CD4-positive, alpha-beta T cell (primary cell): ENCODE data around the gene PRKACG. TPM values are rescaled to one million over a fixed set of nuclear protein-coding genes. Genes with fewer than 3 reads are reported as not detected.

Source experiments
- ATAC-seq: fragments of 200-7000 bp; cut with Tn5 transposase; one replicate; pipeline ENCODE4 v1.10.0; 2022; ENCODE audit warnings: mild to moderate bottlenecking; ENCODE audit not compliant: poor library complexity
- CTCF ChIA-PET: fragments of 350-600 bp; sonication (Branson Sonifier 250); formaldehyde crosslinking; loops from one replicate; lab custom pipeline; 2021; ENCODE audit warnings: antibody characterized with exemption, inconsistent platforms; lab: Charles Lee
- POLR2A ChIA-PET: fragments of 350-600 bp; sonication (Branson Sonifier 250); formaldehyde crosslinking; loops from one replicate; lab custom pipeline; 2021; ENCODE audit warnings: antibody characterized with exemption, inconsistent platforms; lab: Charles Lee
- DNase-seq, 14 experiments: peaks; one replicate each; pipeline ENCODE4 v3.0.0-alpha.2; 2013 to 2020; ENCODE audit warnings: mixed read lengths in 2 of 14
- H3K27ac ChIP-seq, 2 donors: one replicate each; pipeline versions ENCODE4 v1.5.1 to v1.7.0; 2013; ENCODE audit warnings: low read length in 2 of 2, low read depth in 1 of 2, mild to moderate bottlenecking in 1 of 2
- H3K27me3 ChIP-seq, 2 experiments: 1 replicate in 1 of 2; 2 replicates in 1 of 2; pipeline versions ENCODE4 v1.6.1 to v1.7.0; 2013; ENCODE audit warnings: low read length in 2 of 2, control low read depth in 1 of 2, mild to moderate bottlenecking in 1 of 2, moderate library complexity in 1 of 2; ENCODE audit not compliant: insufficient read depth in 2 of 2, control insufficient read depth in 1 of 2
- H3K36me3 ChIP-seq: one replicate; pipeline ENCODE4 v1.6.1; 2013; ENCODE audit warnings: low read length, control low read depth; ENCODE audit not compliant: insufficient read depth
- H3K4me1 ChIP-seq: one replicate; pipeline ENCODE4 v1.6.1; 2013; ENCODE audit warnings: low read length, control low read depth; ENCODE audit not compliant: insufficient read depth
- H3K4me3 ChIP-seq: one replicate; pipeline ENCODE4 v1.5.1; 2013; ENCODE audit warnings: mild to moderate bottlenecking, low read length, moderate library complexity
- H3K9me3 ChIP-seq, 2 experiments: 1 replicate in 1 of 2; 2 replicates in 1 of 2; pipeline versions ENCODE4 v1.6.1 to v1.7.0; 2013; ENCODE audit warnings: low read length in 2 of 2, mild to moderate bottlenecking in 2 of 2, control low read depth in 1 of 2, moderate library complexity in 1 of 2; ENCODE audit not compliant: control insufficient read depth in 1 of 2, insufficient read depth in 1 of 2
- H3K27ac Mint-ChIP-seq: one replicate; pipeline ENCODE4 v1.8.0; 2020; ENCODE audit warnings: mixed read lengths
- H3K27me3 Mint-ChIP-seq: one replicate; pipeline ENCODE4 v1.8.0; 2021; ENCODE audit warnings: mixed read lengths
- H3K36me3 Mint-ChIP-seq: one replicate; pipeline ENCODE4 v1.8.0; 2021; ENCODE audit warnings: low read depth, mixed read lengths
- H3K4me1 Mint-ChIP-seq: one replicate; pipeline ENCODE4 v1.8.0; 2021; ENCODE audit warnings: low read depth, mixed read lengths
- H3K4me3 Mint-ChIP-seq: one replicate; pipeline ENCODE4 v1.8.0; 2020; ENCODE audit warnings: mild to moderate bottlenecking, mixed read lengths
- H3K9me3 Mint-ChIP-seq: one replicate; pipeline ENCODE4 v1.8.0; 2020; ENCODE audit warnings: mixed read lengths
- CTCF ChIP-seq: fragments of 200-600 bp; IDR thresholded peaks from one replicate; pipeline ENCODE4 v1.8.0; 2022; ENCODE audit warnings: antibody characterized with exemption, mild to moderate bottlenecking
- intact Hi-C, 2 experiments: fragments of 100-400 bp; cut with DNase I in 1 of 2; cut with micrococcal nuclease in 1 of 2; formaldehyde crosslinking; loops; one replicate each; pipeline versions ENCODE4 v1.15.1 to v1.9.0; 2023 to 2025; cut with DNase I, micrococcal nuclease
- total RNA-seq, 174 experiments: library from RNA in 2 of 174; stranded (reverse) in 2 of 174; gene quantifications; one replicate each; pipeline ENCODE4 v1.2.3 and lab custom pipeline; 2021 to 2026

The PRKACG gene
- total RNA-seq, 2 experiments from 2014 or later = not detected

- DNase-seq (no peak), ATAC-seq (no peak)
- ChIA-PET CTCF (no interaction called here), POLR2A (no interaction called here)
- no peak overlapping the region for H3K27ac ChIP-seq
- Mint-ChIP-seq H3K27me3 (no peaks in the 10 kb centered on the region), H3K36me3 (no peaks in the 10 kb centered on the region), H3K27ac (no peak overlapping the region), H3K4me3 (no peak overlapping the region), H3K9me3 (no peaks in the 10 kb centered on the region), H3K4me1 (peaks cover 6% of the 10 kb centered on the region)
- intact Hi-C loops = no loop called here
- no peaks in the 10 kb centered on the region for H3K36me3 ChIP-seq
- peaks cover 15% of the 10 kb centered on the region for H3K4me1 ChIP-seq
- no peak overlapping the region for H3K4me3 ChIP-seq
- no peak for TF ChIP-seq CTCF
- H3K9me3 ChIP-seq = no peaks in the 10 kb centered on the region
- H3K27me3 ChIP-seq = no peaks in the 10 kb centered on the region
Measured at GRCh38 chr9:68980341-68980914, 33.5 kb downstream of the PRKACG start.

- POLR2A ChIA-PET = interaction anchor here (1.0 kb wide), 2 partner anchors 56 to 200 kb away, joined by 3 read pairs; partner anchors contain the start of gene FXN
- peak overlapping the region; percentile 11 for H3K27ac Mint-ChIP-seq
- intact Hi-C loops = loop anchor here in 1 of 2 experiments (10.0 kb wide), 1 partner anchor 45 kb away; no protein-coding TSS in a partner anchor
Measured at GRCh38 chr9:68979538-68980314, 34.2 kb downstream of the PRKACG start.

GRCh38 chr9:68978501-68978900 lies 35.4 kb downstream of the PRKACG start:
- ATAC-seq (no peak), DNase-seq (no peak)
- Mint-ChIP-seq H3K4me3 (no peak overlapping the region), H3K27ac (no peak overlapping the region), H3K36me3 (no peaks in the 10 kb centered on the region), H3K27me3 (no peaks in the 10 kb centered on the region), H3K9me3 (no peaks in the 10 kb centered on the region), H3K4me1 (peaks cover 12% of the 10 kb centered on the region)
- no peak overlapping the region for H3K4me3 ChIP-seq
- intact Hi-C loops = loop anchor here in 1 of 2 experiments (10.0 kb wide), 1 partner anchor 46 kb away; no protein-coding TSS in a partner anchor
- H3K36me3 ChIP-seq = no peaks in the 10 kb centered on the region
- no peaks in the 10 kb centered on the region for H3K27me3 ChIP-seq
- no peaks in the 10 kb centered on the region for H3K9me3 ChIP-seq
- peaks cover 15% of the 10 kb centered on the region for H3K4me1 ChIP-seq
- TF ChIP-seq CTCF = no peak
- ChIA-PET POLR2A (interaction anchor here (1.0 kb wide), 1 partner anchor 199 kb away, joined by 3 read pairs; no protein-coding TSS in a partner anchor), CTCF (no interaction called here)
- H3K27ac ChIP-seq = no peak overlapping the region

More at GRCh38 chr9:68979538-68980314, 34.2 kb downstream of the PRKACG start:
- Mint-ChIP-seq H3K9me3 (no peaks in the 10 kb centered on the region), H3K36me3 (no peaks in the 10 kb centered on the region), H3K27me3 (no peaks in the 10 kb centered on the region), H3K4me1 (peaks cover 6% of the 10 kb centered on the region), H3K4me3 (no peak overlapping the region)
- TF ChIP-seq CTCF = no peak
- no peak overlapping the region for H3K27ac ChIP-seq
- no peaks in the 10 kb centered on the region for H3K9me3 ChIP-seq
- no peaks in the 10 kb centered on the region for H3K36me3 ChIP-seq
- peak; percentile 70 for ATAC-seq
- H3K4me1 ChIP-seq = peaks cover 15% of the 10 kb centered on the region
- CTCF ChIA-PET = no interaction called here
- no peaks in the 10 kb centered on the region for H3K27me3 ChIP-seq
- no peak overlapping the region for H3K4me3 ChIP-seq
- DNase-seq = peak in 6 of 14 experiments; percentile 3 to 39 (median 24)
